Skin of body (tissue), 2 donors: ENCODE data around the gene CHST12. TPM values are rescaled to one million over a fixed set of nuclear protein-coding genes. Genes with fewer than 3 reads are reported as not detected.
"Not testable (repeated sequence)": the region's sequence is repeated elsewhere in the genome, so short reads cannot be mapped to it uniquely, and the experiment has no call there.

Source experiments
- DNase-seq: peaks from one replicate; lab custom pipeline; 2025; lab: John Stamatoyannopoulos, UW
- total RNA-seq: library from RNA; depleted of rRNA; stranded (reverse); fragments of >200 nt; gene quantifications from one replicate; pipeline ENCODE4 v1.2.3, GENCODE V29; 2014

The CHST12 gene
- 3.7 TPM for total RNA-seq

DNA sequence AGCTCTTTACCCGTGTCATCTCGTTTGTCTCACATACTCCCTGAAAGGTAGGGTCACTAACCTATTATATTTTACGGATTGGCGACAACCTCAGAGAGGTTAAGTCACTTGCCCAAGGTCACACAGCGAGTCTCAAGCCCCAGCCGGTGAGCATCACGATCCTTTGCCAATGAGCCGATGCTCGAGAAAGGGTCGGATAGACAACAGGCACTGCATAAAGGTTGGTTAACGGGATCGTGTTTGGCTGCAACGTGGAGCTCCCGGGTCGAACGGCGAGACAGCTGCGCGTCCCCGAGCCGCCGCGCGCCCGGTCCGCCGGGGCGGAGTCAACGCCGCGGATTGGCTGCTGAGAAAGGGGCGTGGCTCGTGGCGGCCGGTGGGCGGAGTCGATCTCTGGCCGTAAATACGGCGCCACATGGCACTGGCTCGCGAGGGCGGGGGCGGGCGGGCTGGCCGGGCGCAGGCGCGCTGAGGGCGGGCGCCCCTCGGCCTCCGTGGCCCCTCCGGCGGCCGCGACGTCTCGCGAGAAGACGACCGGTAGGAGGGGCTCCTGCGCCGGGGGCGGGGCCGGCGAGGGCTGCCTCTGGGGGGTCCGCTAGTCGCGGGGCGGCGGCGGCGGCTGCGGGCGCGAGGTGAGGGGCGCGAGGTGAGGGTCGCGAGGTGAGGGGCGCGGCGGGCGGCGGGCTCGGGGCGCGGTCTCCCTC, at the start of gene CHST12:
Gene CHST12, plus strand, starts transcription at position 598 of the 704 bp plus-strand sequence. CDS start 29,029 bp downstream, outside the sequence.
- DNase-seq, result peak; percentile 95

DNA sequence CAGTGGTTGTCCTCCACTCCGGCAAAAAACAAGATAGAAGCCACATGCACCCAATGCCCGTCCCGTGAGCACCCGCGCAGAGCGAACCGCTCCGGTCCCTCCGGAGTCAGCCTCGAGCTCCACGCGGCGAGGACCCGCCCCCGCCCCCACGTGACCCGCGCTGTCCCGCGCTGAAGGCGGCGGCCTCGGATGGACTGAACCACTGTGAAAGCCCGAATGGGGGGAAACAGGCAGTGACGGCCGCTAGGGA, 49.5 kb upstream of the CHST12 start:
- DNase-seq, result peak; percentile 96

DNA sequence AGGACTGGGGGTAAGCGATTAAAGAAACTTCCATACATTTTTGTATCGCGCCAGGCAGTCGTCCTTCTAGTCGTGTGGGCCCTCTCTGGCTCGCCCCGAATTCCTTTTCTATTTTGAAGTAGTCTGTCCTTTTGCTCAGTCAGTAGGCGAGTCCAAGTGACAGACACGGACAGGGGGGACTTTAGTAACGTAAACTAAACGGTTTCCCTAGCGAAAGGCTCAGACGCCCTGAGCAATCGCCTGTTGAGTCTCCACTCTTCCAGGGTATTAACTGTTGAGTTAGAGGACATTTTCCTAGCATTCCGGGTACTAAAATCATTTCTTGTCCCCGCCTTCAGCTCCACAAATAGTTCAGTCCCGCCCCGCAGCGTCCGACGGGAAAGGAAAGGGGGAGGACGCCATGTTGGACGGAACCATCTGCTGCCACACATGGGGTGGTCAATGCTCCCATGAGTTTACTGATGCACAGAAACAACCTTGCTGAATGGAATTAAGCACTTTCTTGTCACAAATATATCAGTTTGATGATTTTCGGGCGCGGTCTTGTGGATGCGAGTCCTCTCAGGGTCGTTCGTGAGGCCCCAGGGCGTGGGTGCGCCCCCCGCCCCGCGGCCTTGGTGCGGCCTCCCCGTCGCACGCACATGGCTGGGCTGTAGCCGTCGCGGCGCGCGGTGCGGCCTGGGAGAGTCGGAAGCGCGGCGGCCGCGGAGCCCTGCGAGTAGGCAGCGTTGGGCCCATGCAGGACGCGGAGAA, 49.0 kb upstream of the CHST12 start, which contains the start of gene EIF3B:
Gene EIF3B, plus strand, starts transcription at position 642 of the 753 bp plus-strand sequence. Its CDS starts 95 bp downstream, at position 737.
- DNase-seq, result peak; percentile 99

DNA sequence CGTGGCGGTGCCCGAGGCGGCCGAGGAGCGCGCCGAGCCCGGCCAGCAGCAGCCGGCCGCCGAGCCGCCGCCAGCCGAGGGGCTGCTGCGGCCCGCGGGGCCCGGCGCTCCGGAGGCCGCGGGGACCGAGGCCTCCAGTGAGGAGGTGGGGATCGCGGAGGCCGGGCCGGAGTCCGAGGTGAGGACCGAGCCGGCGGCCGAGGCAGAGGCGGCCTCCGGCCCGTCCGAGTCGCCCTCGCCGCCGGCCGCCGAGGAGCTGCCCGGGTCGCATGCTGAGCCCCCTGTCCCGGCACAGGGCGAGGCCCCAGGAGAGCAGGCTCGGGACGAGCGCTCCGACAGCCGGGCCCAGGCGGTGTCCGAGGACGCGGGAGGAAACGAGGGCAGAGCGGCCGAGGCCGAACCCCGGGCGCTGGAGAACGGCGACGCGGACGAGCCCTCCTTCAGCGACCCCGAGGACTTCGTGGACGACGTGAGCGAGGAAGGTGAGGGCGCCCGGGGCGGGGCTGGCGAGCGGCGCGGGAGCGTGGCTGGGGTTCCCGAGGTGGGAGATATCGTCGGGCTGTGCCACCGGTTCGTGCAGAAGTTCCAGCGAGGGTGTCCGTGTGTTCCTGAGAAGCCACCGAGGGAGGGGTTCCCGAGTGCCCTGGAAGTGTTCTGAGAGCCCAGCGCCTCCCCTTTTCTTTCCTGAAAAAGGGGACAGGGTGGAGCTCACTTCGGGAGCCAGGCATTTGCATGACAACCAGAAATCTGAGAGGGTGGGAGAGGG, 48.3 kb upstream of the CHST12 start:
- no peak for DNase-seq

DNA sequence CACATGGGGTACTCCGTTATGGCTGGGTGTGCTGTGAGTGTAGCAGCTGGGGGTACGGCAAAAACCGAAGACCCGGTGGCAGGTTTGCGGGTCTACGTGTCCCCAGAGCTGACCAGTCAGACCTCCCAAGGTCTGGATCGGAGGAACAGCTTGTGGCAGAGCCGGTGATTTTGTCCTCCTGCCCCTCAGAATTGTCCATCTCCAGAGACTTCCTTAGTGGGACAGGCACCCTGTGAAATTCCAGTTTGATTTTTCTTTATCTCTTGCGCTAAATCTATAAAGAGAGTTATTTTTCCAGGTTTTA, 47.8 kb upstream of the CHST12 start:
- DNase-seq, result no peak

DNA sequence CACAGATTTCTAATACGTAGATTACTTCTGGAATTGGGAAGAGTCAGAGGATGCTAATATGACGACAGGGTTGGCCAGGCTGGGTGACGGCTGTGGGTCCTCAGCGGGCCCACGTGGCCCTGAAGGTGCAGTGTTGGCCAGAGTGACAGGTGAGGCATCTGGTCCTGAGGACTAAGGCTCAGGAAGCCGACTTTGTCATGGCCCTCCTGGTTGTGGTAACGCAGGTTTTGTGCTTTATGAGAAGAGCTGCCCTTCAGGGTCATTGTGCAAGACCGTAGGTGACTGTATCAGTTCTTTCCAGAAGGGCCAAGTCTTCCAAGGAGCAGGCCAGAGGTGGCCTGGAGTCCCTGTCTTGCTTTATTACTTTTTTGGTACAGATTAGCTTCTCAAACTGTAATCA, 46.2 kb upstream of the CHST12 start:
- no peak for DNase-seq

DNA sequence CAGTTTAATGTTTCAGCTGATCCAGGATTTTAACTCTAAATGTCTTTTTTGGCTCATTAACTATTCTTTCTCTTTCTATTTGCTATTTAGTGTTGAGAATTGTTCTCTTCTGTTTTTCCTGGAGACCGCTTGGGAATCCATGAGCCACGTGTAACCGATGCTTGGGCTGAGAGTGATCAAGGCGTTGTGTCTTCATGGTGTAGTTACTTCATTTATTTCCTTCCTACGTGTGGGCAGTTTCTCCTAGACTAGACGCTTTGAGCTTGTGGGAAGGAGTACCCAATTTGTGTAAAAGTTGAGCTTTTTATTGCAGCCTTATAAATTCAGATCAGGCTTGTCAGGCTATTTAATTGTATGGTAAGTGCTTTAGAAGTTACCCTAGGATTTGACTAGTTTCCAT, 45.8 kb upstream of the CHST12 start:
- no peak for DNase-seq

DNA sequence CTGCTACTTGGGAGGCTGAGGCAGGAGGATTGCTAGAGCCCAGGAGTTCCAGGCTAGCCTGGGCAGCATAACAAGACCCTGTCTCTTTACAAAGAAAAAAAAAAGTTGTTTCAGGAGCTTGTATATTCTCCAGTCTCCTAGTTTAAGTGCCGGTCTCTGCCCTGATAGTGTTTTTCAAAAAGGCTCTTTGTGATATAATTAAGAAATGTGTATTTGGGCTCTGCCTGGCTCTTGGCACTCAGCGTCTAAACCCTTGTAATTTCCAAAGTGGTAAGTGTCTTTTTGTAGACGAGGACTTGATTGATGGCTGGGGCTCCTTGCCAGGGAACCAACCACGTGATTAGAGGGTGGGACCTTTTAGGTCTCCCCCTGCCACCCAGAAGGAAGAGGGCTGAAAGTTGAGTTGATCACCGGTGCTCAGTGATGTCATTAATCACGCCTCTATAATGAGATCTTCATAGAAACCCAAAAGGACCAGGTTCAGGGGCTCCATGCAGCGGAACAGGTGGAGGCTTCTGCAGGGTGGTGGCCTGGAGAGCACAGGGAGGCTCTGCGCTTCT, 44.4 kb upstream of the CHST12 start:
- DNase-seq, result no peak

DNA sequence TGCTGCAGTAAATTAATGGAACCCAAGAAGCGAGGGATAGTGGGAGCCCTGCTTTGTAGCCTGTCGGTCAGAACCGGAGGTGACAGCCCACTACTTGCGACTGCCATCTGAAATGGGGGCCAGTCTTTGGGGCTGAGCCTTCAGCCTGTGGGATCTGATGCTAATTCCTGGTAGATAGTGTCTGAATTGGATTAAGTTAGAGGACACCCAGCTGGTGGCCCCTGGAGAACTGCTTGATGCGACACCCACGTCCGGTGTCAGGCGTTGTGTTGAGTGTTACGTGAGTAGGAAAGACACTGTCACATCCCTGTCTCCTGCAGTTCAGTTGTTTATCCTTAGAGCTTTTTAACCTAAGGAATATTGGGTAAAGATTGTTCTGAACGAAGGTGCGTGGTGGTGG, 43.8 kb upstream of the CHST12 start:
- DNase-seq, result no peak

DNA sequence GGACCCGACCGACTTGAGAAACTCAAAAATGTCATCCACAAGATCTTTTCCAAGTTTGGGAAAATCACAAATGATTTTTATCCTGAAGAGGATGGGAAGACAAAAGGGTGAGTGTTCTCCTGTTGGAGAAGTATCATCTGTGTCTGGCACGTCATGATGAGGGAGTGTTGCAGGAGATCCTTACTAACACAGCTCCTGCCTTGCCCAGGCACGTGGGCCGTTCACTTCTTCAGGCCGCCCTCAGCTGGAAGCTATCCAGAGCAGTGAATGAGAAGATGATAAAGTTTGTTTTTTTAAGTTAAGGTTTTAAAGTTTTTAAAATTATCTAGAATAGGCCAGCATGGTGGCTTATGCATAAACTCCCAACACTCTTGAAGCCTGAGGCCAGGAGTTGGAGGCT, 42.6 kb upstream of the CHST12 start:
- DNase-seq, result no peak

DNA sequence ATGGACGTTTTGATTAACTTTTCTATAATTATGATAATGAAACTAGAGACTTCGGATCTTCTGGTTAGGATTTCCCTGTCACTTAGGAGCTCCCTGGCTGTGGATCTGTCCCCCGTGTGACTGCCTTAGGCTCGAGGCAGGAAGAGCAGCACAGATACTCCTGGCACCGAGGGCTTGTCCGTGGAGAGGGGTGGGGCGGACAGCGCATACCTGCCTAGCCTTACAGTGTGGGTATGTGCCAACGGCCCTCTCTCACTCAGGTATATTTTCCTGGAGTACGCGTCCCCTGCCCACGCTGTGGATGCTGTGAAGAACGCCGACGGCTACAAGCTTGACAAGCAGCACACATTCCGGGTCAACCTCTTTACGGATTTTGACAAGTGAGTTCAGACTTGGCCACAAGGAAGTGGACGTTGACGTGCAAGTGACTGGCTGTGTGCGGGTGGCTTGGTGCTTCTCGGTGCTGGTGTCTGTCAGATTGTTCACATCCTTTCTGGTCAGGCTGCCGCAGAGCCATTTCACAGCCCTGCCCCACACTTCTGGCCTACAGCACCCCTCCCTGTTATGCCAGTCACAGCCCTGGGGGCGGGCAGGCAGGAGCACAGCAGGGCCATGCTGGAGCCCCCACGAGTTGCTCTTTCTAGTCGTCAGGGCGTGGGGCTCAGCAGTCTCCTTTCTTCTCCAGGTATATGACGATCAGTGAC, 40.9 kb upstream of the CHST12 start:
- DNase-seq, result no peak

DNA sequence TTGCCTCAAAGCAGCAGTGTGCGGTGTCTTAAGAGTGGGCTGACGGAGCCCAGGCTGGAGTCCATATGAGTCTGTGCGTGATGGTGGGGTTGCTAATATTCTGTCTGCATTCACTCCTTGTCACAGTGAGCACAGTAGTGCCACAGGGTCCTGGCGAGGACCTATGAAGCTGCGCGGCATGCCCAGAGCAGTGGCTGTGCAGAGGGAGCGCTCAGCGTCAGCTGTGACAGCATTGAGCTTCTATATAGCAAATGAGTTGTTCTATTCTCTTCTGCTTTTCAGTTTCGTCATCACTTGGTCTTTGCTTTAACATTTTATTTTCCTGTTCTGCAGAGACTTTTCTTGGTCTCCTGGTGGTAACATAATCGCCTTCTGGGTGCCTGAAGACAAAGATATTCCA, 34.3 kb upstream of the CHST12 start:
- no peak for DNase-seq

DNA sequence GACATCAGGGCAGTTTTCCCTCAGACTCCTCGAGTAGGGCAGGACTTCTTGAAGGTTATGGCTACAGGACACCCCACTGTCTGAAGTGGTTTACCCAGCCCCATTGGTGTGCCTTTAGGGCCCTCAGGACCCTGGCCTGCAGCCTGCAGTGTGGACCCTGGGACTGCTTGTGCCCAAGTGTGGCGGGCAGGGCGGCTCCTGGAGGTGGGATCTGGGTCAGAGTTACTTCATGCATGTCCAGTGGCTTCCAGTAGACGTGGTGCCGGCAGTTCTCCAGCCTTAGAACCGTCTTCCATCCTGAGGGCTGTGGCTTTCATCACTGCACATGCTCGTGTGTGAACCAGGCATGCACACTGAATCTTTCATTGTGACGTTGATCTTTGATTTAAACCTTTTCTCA, 32.1 kb upstream of the CHST12 start:
- no peak for DNase-seq

DNA sequence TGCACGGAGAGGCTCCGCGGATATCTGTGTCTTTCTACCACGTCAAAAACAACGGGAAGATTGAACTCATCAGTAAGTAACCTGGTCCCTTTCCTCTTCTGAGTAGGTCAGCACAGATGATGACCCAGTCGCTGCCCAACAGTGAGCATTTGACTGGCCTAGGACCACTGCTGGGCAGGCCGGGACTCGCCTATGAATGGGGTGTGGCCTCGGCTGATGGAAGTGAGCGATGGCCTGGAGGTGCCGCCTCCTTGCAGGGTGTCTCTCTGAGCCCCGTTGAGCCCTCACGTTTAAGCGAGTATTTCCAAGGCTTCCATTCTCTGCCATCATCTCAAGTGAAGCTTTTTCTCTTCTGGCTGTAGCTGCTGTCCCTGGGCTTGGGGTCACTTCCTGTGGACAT, 30.7 kb upstream of the CHST12 start:
- no peak for DNase-seq

DNA sequence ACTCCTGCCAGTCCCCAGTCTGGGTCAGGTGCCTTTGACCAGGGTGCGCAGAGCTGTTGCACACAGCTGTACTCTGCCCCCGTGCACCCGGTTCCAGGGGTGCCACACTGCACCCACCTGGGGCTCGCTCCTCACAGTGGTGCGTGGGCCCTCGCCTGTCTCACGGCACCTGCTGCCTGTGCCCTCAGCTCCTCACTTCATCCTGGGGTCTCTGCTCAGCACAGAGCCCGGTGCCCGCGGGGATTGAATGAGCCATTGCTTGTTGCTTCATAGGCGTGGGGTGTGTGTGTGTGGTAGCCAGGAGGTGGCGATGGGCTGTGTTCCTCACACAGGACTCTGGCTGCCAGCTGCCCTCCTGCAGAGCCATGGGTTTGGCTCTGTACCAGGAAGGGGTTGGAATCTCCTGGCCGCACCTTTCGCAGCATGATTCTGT, 30.3 kb upstream of the CHST12 start:
- no peak for DNase-seq

DNA sequence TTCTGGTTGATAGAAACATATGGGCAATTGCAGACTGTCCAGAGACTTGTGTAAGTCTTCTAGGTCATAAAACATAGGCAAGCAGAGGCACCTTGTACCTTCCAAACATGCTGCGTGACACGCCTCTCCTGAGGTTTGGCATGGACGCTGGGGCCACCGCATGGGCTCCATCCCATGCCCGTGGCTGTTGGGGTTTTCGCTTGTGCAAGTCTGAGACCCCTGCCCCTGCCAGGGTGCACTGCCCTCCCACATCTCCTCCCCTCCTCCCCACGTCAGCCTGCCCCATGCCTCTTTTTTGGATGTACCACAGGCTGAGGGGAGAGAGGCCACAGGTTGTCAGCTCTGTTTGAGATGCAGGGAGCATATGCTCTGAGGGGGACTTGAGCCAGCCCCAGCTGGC, 29.8 kb upstream of the CHST12 start:
- no peak for DNase-seq

DNA sequence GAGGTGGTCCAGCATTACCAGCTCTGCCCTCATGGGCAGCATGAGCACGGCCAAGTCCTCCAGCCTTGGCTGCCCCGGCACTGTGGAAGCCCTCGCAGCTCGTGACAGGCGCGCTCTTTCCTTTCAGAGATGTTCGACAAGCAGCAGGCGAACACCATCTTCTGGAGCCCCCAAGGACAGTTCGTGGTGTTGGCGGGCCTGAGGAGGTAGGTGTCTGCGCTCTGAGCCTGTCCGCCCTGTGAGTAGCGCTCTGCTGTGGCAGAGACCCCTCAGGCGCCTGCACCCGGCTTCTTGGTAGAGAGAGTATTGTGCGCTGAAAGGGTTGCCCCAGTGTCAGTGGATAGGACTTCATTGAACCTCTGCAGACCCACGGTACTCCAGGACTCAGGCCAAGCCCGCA, 29.0 kb upstream of the CHST12 start:
- DNase-seq, result no peak

DNA sequence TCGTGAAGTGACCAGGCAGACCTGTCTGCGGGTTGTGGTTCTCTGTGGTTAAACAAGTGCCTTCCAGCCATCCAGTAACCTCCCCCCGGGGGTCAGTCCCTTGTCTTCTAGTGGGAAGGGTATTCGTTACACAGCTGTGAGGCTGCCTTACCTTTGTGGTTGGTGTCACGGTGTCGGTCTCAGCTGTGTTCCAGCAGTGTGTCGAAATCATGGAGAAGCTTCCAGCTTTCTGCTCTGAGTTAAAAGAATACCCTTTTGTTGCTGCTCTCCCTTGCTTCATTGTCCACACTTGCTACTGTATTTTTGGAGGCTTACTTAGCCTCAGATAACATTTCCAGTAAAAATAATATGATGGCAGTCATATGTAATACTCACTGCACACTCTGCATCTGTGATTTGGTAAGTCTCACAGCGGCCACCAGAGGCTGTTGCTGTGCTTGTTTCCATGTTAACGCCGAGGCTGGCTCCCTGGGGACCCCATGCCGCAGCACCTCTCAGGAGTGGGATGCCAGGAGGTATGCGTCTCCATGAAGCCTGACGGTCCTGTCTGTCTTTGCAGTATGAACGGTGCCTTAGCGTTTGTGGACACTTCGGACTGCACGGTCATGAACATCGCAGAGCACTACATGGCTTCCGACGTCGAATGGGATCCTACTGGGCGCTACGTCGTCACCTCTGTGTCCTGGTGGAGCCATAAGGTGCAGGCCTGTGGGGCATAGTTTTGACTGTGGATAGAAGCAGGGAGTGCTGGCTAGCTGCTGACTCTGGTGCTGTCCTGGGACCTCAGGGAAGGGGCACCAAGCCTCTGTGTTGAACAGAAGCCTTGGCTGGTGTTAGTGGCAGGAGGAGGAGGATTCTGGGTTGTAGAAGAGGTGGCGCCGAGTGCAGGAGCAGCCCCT, 28.3 kb upstream of the CHST12 start:
- DNase-seq, result no peak

DNA sequence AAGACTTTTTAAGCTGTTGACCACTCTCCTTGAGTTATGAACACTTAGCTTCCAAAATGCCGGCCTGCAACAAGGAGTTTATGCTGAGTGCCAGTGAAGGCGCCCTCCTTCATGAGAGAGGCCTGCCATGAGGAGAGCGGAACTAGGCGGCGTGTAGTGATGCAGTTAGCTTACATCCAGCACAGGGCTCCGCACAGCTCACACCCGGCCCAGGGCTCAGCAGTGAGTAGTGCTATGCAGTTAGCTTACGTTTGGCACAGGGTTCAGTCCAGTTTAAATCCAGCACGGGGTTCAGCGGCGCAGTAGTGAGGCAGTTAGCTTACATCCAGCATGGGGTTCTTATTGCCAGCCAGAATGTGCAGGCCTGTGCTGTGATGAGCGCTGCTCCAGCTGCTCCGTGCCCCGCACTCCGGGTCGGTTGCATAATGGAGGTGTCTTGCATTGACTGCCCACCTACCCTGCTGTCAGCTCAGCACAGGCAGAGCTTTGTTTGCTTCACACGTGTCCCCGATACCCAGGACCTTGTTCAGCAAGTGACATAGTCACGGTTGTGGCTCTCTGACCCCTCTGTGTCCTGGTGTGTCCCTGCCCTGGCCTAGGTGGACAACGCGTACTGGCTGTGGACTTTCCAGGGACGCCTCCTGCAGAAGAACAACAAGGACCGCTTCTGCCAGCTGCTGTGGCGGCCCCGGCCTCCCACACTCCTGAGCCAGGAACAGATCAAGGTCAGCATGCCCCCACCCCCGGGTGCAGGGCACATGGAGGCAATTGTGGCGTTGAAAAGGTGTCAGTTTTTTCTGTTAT, 26.9 kb upstream of the CHST12 start:
- no peak for DNase-seq

DNA sequence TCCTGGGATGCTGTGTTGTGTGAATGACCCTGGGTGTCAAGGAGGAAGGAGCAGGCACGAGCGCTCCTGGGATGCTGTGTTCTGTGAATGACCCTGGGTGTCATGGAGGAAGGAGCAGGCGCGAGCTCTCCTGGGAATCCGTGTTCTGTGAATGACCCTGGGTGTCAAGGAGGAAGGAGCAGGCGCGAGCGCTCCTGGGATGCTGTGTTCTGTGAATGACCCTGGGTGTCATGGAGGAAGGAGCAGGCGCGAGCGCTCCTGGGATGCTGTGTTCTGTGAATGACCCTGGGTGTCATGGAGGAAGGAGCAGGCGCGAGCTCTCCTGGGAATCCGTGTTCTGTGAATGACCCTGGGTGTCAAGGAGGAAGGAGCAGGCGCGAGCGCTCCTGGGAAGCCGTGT, 25.9 kb upstream of the CHST12 start:
- DNase-seq, result not testable (repeated sequence)
